AG09309 (cell line): Measurements from ENCODE around the gene RHBDL2.
"Not testable (repeated sequence)": the region's sequence is repeated elsewhere in the genome, so short reads cannot be mapped to it uniquely, and the experiment has no call there.

Experiments
- DNase-seq: peaks from one replicate; pipeline ENCODE4 v3.0.0-alpha.2; 2010; ENCODE audit warnings: low read depth
- H3K4me3 ChIP-seq: 2 replicates; pipeline ENCODE4 v1.5.1; 2011; ENCODE audit warnings: mild to moderate bottlenecking, low read depth, low read length, moderate library complexity; ENCODE audit not compliant: control insufficient read depth
- CTCF ChIP-seq: IDR thresholded peaks from 2 replicates; pipeline ENCODE4 v1.5.1; 2011; ENCODE audit warnings: mild to moderate bottlenecking, low read depth, low read length, inconsistent platforms; ENCODE audit not compliant: insufficient read depth, control insufficient read depth; ENCODE audit errors: missing control alignments

The RHBDL2 gene

GRCh38 chr1:38852780-38853179, 88.8 kb downstream of the RHBDL2 start:
- no peak for TF ChIP-seq CTCF
- no peak for DNase-seq
- H3K4me3 ChIP-seq = no peak overlapping the region

GRCh38 chr1:38848071-38848470, 93.6 kb downstream of the RHBDL2 start:
- no peak for TF ChIP-seq CTCF
- no peak for DNase-seq
- no peak overlapping the region for H3K4me3 ChIP-seq

GRCh38 chr1:38846210-38846609, 95.4 kb downstream of the RHBDL2 start:
- H3K4me3 ChIP-seq = no peak overlapping the region
- TF ChIP-seq CTCF = no peak
- DNase-seq = no peak

- DNase-seq, H3K4me3 ChIP-seq: not testable (repeated sequence)
Observed at GRCh38 chr1:38845088-38845487, 96.5 kb downstream of the RHBDL2 start.

- no peak for TF ChIP-seq CTCF
Observed at GRCh38 chr1:38840281-38840680, 101.3 kb downstream of the RHBDL2 start.

GRCh38 chr1:38839363-38839762, 102.3 kb downstream of the RHBDL2 start:
- no peak for DNase-seq
- H3K4me3 ChIP-seq = no peak overlapping the region
- TF ChIP-seq CTCF = no peak

More at GRCh38 chr1:38840281-38840680, 101.3 kb downstream of the RHBDL2 start:
- DNase-seq = no peak
- H3K4me3 ChIP-seq = no peak overlapping the region

GRCh38 chr1:38836316-38836715, 105.3 kb downstream of the RHBDL2 start:
- not testable (repeated sequence) for H3K4me3 ChIP-seq, DNase-seq
